ENCODE data around the gene NUFIP2. TPM values are rescaled to one million over a fixed set of nuclear protein-coding genes. Genes with fewer than 3 reads are reported as not detected.

Gene NUFIP2
- total RNA-seq, 2 experiments from 2014 or later: 49.5 to 56.4 TPM

- DNase-seq: no peak
- CTCF ChIA-PET: interaction anchor here (0.7 to 3.4 kb wide), 10 partner anchors 9 to 125 kb away, joined by 3 to 14 read pairs (median 4); partner anchors contain the start of gene MYO18A
- Mint-ChIP-seq H3K4me1 (ENCODE audit: low read depth) (peaks cover 7% of the 10 kb centered on the region), H3K4me3 (no peak overlapping the region), H3K27me3 (no peaks in the 10 kb centered on the region), H3K27ac (no peak overlapping the region), H3K9me3 (no peaks in the 10 kb centered on the region), H3K36me3 (ENCODE audit: low read depth) (no peaks in the 10 kb centered on the region)
- POLR2A ChIA-PET: interaction anchor here (1.1 kb wide), 1 partner anchor 23 kb away, joined by 3 read pairs; no protein-coding TSS in a partner anchor
- intact Hi-C loops (cut with micrococcal nuclease): no loop called here
- ATAC-seq: no peak
- no peak for TF ChIP-seq CTCF (IDR thresholded peaks at IDR 0.05)
These were observed 51.9 kb downstream of the NUFIP2 start for GRCh38 chr17:29242051-29242450.

- Mint-ChIP-seq H3K4me3 (no peak overlapping the region), H3K27me3 (no peaks in the 10 kb centered on the region), H3K36me3 (ENCODE audit: low read depth) (no peaks in the 10 kb centered on the region), H3K4me1 (ENCODE audit: low read depth) (peaks cover 7% of the 10 kb centered on the region), H3K9me3 (no peaks in the 10 kb centered on the region), H3K27ac (no peak overlapping the region)
- intact Hi-C loops (cut with micrococcal nuclease): no loop called here
- CTCF ChIA-PET: interaction anchor here (0.7 to 3.4 kb wide), 12 partner anchors 10 to 124 kb away, joined by 3 to 14 read pairs (median 4); no protein-coding TSS in a partner anchor
- DNase-seq (peak; percentile 30), ATAC-seq (peak; percentile 91)
- no peak for TF ChIP-seq CTCF (IDR thresholded peaks at IDR 0.05)
- POLR2A ChIA-PET: interaction anchor here (0.6 to 1.0 kb wide), 2 partner anchors 18 to 35 kb away, joined by 3 read pairs; no protein-coding TSS in a partner anchor
These were observed 52.7 kb downstream of the NUFIP2 start for GRCh38 chr17:29240968-29241963.

- Mint-ChIP-seq H3K4me1 (ENCODE audit: low read depth) (peaks cover 7% of the 10 kb centered on the region), H3K36me3 (ENCODE audit: low read depth) (no peaks in the 10 kb centered on the region), H3K27ac (no peak overlapping the region), H3K27me3 (no peaks in the 10 kb centered on the region), H3K9me3 (no peaks in the 10 kb centered on the region), H3K4me3 (no peak overlapping the region)
- DNase-seq (no peak), ATAC-seq (no peak)
- CTCF ChIA-PET: interaction anchor here (0.8 to 3.4 kb wide), 7 partner anchors 11 to 116 kb away, joined by 3 to 14 read pairs (median 4); no protein-coding TSS in a partner anchor
- POLR2A ChIA-PET: interaction anchor here (0.6 to 1.0 kb wide), 3 partner anchors 10 to 36 kb away, joined by 3 read pairs; no protein-coding TSS in a partner anchor
- TF ChIP-seq CTCF (IDR thresholded peaks at IDR 0.05): no peak
- intact Hi-C loops (cut with micrococcal nuclease): no loop called here
These were observed 53.5 kb downstream of the NUFIP2 start for GRCh38 chr17:29240477-29240876.

- H3K27ac Mint-ChIP-seq: no peak overlapping the region
- ChIA-PET CTCF (interaction anchor here (1.1 to 2.9 kb wide), 2 partner anchors 16 to 20 kb away, joined by 3 to 15 read pairs; no protein-coding TSS in a partner anchor), POLR2A (interaction anchor here (0.9 kb wide), 1 partner anchor 12 kb away, joined by 4 read pairs; no protein-coding TSS in a partner anchor)
These were observed 55.7 kb downstream of the NUFIP2 start for GRCh38 chr17:29238133-29238850.

More at GRCh38 chr17:29238133-29238850, 55.7 kb downstream of the NUFIP2 start:
- no peak for TF ChIP-seq CTCF (IDR thresholded peaks at IDR 0.05)
- DNase-seq (no peak), ATAC-seq (no peak)
- Mint-ChIP-seq H3K27me3 (no peaks in the 10 kb centered on the region), H3K9me3 (no peaks in the 10 kb centered on the region), H3K36me3 (ENCODE audit: low read depth) (no peaks in the 10 kb centered on the region), H3K4me1 (ENCODE audit: low read depth) (peaks cover 7% of the 10 kb centered on the region), H3K4me3 (no peak overlapping the region)
- intact Hi-C loops (cut with micrococcal nuclease): no loop called here
